Mammary epithelial cell (primary cell): ENCODE data around the gene SLC22A14.

Experiments
- EZH2 ChIP-seq: IDR thresholded peaks from 2 replicates; pipeline ENCODE4 v1.6.1; 2012; ENCODE audit warnings: low read length, inconsistent platforms, borderline replicate concordance
- TF ChIP-seq, protein P1 (sequence below), 2 donors: IDR thresholded peaks in 1 of 2; conservative IDR thresholded peaks in 1 of 2; 2 replicates each; pipeline ENCODE4 v1.5.1; 2011 to 2012; ENCODE audit warnings: inconsistent platforms in 2 of 2, low read length in 2 of 2, mild to moderate bottlenecking in 2 of 2, control low read depth in 1 of 2, low read depth in 1 of 2; ENCODE audit not compliant: insufficient read depth in 1 of 2; ENCODE audit errors: extremely low read depth in 1 of 2

DNA sequence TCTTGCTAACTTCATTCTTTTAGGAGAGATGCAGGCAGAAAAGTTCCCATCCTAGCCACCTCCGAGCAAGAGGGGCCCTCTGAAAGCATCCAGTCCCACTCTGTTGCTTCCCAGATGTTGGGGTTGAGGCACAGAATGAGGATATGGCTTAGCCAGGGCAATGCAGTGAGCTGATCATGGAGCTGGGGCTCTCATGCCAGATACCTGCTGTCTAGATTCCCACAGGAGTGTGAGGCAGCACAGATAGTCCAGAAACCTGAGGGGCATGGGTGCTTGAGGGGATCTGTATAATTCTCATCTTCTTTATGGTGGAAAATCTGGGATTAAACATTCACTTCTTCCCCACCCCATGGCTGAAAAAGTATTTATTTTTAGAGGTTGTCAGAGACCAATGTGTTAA lies 15.3 kb upstream of the SLC22A14 start:
- TF ChIP-seq, protein P1, sequence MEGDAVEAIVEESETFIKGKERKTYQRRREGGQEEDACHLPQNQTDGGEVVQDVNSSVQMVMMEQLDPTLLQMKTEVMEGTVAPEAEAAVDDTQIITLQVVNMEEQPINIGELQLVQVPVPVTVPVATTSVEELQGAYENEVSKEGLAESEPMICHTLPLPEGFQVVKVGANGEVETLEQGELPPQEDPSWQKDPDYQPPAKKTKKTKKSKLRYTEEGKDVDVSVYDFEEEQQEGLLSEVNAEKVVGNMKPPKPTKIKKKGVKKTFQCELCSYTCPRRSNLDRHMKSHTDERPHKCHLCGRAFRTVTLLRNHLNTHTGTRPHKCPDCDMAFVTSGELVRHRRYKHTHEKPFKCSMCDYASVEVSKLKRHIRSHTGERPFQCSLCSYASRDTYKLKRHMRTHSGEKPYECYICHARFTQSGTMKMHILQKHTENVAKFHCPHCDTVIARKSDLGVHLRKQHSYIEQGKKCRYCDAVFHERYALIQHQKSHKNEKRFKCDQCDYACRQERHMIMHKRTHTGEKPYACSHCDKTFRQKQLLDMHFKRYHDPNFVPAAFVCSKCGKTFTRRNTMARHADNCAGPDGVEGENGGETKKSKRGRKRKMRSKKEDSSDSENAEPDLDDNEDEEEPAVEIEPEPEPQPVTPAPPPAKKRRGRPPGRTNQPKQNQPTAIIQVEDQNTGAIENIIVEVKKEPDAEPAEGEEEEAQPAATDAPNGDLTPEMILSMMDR (conservative IDR thresholded peaks at IDR 0.05 in 1 of 2, IDR thresholded peaks at IDR 0.05 in 1 of 2; ENCODE audit: extremely low read depth in 1 of 2, insufficient read depth in 1 of 2, low read depth in 1 of 2, low read length in 2 of 2) = no peak
- TF ChIP-seq EZH2 = no peak
